HG03575 (cell line): ENCODE measurements around the gene COA8.
"Not testable (repeated sequence)": the region's sequence is repeated elsewhere in the genome, so short reads cannot be mapped to it uniquely, and the experiment has no call there.

Experiments used
- ATAC-seq: cut with Tn5 transposase; IDR thresholded peaks from one replicate; pipeline ENCODE4 v1.9.1; 2021; ENCODE audit not compliant: unreplicated experiment, insufficient number of reproducible peaks, low FRiP score; ENCODE audit errors: extremely low read depth

Gene COA8

GRCh38 chr14:103604620-103605019 is 41.9 kb downstream of the COA8 start:
- no peak for ATAC-seq

- ATAC-seq, result no peak
These were observed 44.4 kb downstream of the COA8 start for GRCh38 chr14:103606963-103607668.

GRCh38 chr14:103607822-103608221 is 45.1 kb downstream of the COA8 start:
- ATAC-seq, result no peak

- not testable (repeated sequence) for ATAC-seq
These were observed 46.3 kb downstream of the COA8 start for GRCh38 chr14:103609081-103609480.

GRCh38 chr14:103611215-103611614 is 48.5 kb downstream of the COA8 start:
- no peak for ATAC-seq

DNA sequence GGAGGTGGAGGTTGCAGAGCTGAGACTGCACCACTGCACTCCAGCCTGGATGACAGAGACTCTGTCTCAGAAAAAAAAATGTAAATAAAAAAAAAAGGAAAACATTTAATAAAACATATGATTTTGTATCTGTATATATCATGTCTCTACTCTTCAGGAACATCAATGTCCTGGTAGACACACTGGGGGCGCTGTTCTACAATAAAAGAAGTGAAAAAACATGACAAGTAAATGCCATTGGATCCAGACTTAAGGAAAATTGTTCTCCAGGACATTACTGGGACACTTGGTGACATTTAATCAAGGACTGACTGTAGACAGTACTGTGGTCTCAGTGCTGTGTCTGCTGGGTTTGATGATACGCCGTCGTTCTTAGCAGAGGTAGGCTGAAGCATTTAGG is 50.8 kb downstream of the COA8 start:
- no peak for ATAC-seq

GRCh38 chr14:103616635-103617300 is 54.0 kb downstream of the COA8 start:
- no peak for ATAC-seq

DNA sequence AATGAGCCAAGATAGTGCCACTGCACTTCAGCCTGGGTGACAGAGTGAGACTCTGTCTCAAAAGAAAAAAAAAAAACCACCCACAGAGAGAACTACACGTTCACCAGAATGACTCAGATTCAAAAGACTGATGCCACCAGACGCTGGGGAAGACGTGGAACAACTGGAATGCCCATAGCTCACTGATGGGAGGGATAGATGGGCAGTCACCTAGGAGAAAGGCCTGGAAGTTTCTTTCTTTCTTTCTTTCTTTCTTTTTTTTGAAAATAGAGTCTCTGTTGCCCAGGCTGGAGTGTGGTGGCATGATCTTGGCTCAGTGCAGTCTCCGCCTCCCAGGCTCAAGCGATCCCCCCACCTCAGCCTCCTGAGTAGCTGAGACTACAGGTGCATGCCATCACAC is 56.3 kb downstream of the COA8 start:
- ATAC-seq, result no peak

DNA sequence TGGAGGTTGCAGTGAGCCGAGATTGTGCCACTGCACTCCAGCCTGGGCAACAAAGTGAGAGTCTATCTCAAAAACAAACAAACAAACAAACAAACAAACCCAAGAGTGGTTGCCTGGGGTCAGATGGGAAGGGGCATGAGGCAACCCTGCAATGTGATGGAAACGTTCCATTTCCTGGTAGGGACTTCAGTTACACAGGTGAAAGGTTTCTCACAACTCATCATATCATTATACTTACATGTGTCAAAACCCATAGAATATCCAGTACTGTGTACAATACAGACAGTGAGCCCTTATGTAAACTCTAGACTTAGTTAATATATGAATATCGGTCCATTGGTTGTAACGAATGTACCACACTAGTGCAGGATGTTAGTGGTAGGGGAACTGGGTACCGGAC is 59.1 kb downstream of the COA8 start:
- ATAC-seq, result no peak

DNA sequence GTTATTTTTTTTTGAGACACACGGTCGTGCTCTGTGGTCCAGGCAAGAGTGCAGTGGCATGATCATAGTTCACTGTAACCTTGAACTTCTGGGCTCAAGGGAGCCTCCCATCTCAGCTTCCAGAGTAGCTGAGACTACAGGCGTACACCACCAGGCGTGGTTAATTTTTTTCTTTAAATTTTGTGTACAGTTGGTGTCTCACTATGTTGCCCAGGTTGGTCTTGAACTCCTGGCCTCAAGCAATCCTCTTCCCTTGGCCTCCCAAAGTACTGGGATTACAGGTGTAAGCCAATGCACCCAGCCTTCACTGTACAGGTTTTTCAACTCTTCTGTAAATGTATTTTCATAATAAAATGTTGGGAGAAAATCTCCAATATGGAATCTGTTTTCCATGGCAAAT is 60.5 kb downstream of the COA8 start:
- ATAC-seq, result no peak

GRCh38 chr14:103623883-103624482 is 61.2 kb downstream of the COA8 start:
- no peak for ATAC-seq

GRCh38 chr14:103624860-103625259 is 62.1 kb downstream of the COA8 start:
- ATAC-seq, result no peak

GRCh38 chr14:103625356-103626095 is 62.8 kb downstream of the COA8 start:
- ATAC-seq, result no peak

DNA sequence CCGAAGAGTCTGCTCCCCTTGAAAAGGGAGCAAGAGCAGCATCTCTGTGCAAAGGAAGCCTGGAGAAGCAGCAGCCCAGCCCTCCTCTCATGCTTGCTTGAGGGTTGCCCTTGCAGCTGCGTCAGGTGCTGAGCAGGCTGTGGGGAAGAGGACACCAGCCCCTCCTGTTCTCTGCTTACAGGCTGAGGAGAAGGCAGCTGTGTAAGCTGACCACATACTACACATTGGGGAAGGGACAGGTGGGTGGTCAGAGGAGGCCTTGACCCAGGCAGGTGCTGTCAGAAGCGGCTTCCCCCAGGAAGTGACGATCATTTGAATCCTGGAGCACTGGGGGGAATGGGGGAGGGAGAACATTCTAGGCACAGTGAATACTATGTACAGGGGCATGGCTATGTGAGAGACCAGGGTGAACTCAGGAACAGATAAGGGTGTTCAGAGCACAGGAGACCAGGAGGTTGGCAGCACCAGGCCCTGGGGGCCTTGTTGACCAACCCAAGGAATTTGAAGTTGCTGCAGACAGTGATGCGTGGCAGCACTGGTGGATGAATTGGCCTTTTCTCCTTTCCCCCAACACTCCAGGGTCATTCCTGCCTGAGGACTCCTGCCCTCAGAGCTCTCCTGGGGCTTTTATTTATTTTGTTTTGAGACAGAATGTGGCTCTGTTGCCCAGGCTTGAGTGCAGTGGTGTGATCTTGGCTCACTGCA is 63.5 kb downstream of the COA8 start:
- no peak for ATAC-seq

DNA sequence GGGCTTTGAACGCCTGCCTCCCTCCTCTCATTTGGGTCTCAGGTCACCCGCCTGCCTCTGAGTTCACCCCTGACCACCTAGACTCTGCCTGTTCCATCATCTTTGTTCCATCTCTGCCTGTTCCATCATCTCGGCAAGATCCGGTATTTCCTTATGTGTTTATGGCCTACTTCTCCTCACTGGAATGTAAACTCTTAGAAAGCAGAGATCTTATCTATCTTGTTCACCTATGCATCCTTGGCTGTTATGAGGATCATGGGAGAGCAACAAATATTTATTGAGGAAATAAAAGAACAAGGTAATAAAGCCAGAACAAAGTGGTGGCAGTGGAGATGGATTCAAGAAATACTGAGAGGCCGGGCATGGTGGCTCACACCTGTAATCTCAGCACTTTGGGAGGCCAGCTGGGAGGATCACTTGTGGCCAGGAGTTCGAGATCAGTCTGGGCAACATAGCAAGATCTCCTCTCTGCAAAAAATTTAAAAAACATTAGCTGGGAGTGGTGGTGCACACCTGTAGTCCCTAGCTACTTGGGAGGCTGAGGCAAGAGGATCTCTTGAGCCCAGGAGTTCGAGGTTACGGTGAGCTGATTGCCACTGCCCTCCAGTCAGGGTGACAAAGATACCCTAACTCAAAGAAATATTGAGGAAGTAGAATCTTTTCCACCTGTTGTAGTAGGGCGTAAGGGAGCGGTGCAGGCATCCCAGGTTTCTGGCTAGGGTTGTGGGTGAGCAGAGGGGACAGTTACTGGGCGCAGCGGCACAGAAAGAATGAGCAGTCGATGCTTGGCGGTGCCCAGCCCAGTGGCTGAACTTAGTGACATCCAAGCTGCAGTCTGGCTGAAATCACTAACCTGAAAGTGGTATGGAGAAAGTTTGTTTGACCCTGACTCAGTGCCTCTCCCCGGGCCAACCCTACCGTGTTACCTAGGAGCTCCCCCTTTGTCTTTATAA is 64.6 kb downstream of the COA8 start:
- ATAC-seq, result no peak

DNA sequence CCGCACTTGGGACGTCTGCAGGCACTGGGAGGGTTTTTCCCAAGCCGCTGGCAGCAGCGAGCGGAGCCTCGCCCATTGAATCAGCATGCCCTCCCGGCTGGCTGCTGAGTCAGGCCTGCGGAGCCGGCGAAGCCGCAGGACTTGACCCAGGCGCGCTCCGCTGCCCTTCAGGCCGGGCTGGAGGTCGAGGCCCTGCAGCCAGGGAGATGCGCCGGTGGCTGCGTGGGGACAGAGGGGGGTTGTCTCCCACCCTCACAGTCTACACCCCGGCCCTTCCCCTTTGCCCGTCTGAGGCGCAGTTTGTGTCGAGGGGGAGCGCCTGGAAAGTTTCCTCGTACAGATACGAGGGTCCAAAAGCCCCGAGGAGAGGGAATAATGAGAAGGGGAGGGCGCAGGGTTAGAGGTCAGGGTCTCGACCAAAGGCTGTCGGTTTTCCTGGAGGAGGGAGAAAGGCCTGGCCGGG is 65.5 kb downstream of the COA8 start:
- ATAC-seq, result no peak

DNA sequence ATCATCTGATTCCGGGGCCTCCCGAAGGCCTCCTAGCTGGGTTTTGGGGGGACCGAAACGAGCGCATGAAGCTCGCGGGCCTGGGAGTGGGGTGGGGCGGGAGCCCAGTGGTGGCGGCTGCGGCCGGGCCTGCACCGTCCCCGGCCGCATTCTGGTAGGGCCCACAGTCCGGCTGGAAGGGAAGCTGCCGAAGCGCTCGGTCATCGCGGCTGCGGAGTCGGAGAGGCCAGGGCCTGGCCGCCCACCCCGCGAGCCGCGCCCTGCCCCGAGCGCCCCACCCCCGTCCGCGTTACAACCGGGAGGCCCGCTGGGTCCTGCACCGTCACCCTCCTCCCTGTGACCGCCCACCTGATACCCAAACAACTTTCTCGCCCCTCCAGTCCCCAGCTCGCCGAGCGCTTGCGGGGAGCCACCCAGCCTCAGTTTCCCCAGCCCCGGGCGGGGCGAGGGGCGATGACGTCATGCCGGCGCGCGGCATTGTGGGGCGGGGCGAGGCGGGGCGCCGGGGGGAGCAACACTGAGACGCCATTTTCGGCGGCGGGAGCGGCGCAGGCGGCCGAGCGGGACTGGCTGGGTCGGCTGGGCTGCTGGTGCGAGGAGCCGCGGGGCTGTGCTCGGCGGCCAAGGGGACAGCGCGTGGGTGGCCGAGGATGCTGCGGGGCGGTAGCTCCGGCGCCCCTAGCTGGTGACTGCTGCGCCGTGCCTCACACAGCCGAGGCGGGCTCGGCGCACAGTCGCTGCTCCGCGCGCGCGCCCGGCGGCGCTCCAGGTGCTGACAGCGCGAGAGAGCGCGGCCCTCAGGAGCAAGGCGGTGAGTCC is 66.1 kb downstream of the COA8 start, which contains the start of gene KLC1:
KLC1 (plus strand) TSS at position 528 of the 819 bp plus-strand sequence. CDS start 25,354 bp downstream, outside the sequence.
- ATAC-seq, result no peak
